C4-2B (cell line): ENCODE data around the gene EEF1A2.
A peak's percentile ranks its signal among the peaks of the same experiment; 100 is the strongest.

Source experiments
- H3K27ac ChIP-seq: fragments of 450-650 bp; 2 replicates; pipeline ENCODE4 v1.5.1; 2017
- CTCF ChIP-seq: fragments of 450-650 bp; conservative IDR thresholded peaks from 2 replicates; pipeline ENCODE4 v1.5.1; 2017; ENCODE audit warnings: mild to moderate bottlenecking
- ZFX ChIP-seq: fragments of 450-650 bp; IDR thresholded peaks from 2 replicates; pipeline ENCODE4 v1.6.1; 2017

The EEF1A2 gene

GRCh38 chr20:63525185-63525584, 26.3 kb upstream of the EEF1A2 start:
- H3K27ac ChIP-seq, result no peak overlapping the region
- TF ChIP-seq ZFX (no peak), CTCF (no peak)

- TF ChIP-seq CTCF (no peak), ZFX (no peak)
- no peak overlapping the region for H3K27ac ChIP-seq
These were observed 24.2 kb upstream of the EEF1A2 start for GRCh38 chr20:63522981-63523611.

GRCh38 chr20:63522091-63522868, 23.4 kb upstream of the EEF1A2 start:
- no peak for TF ChIP-seq CTCF
- no peak for TF ChIP-seq ZFX
- H3K27ac ChIP-seq, result no peak overlapping the region

- peak overlapping the region; percentile 90 for H3K27ac ChIP-seq
- no peak for TF ChIP-seq CTCF
- TF ChIP-seq ZFX, result no peak
These were observed 22.7 kb upstream of the EEF1A2 start for GRCh38 chr20:63521602-63522001.

GRCh38 chr20:63520934-63521601, 22.2 kb upstream of the EEF1A2 start:
- TF ChIP-seq CTCF (no peak), ZFX (peak; percentile 32; the same call in 1 of the 2 replicates)
- H3K27ac ChIP-seq, result peak overlapping the region; percentile 90

- H3K27ac ChIP-seq, result peak within 1 kb of the TSS; percentile 90
- no peak for TF ChIP-seq CTCF
- peak; percentile 57; the same call in 1 of the 2 replicates for TF ChIP-seq ZFX
These were observed 21.6 kb upstream of the EEF1A2 start, which contains the start of gene PPDPF for GRCh38 chr20:63520504-63520933. TSS of gene PPDPF (plus strand) at chr20:63520765. CDS start at chr20:63521309, 544 bp downstream.
